GM23338 (cell line): ENCODE measurements around the gene SPATA4. TPM values are rescaled to one million over a fixed set of nuclear protein-coding genes. Genes with fewer than 3 reads are reported as not detected.

ENCODE experiments used
- ATAC-seq: fragments of 200-7000 bp; cut with Tn5 transposase; 3 replicates; pipeline ENCODE4 v1.9.1; 2020
- DNase-seq: peaks from one replicate; pipeline ENCODE4 v3.0.0-alpha.2; 2015; ENCODE audit warnings: low spot score
- H2AFZ ChIP-seq: fragments of 200-600 bp; sonication (generic); 2 replicates; pipeline ENCODE4 v1.8.0; 2016; ENCODE audit warnings: antibody characterized with exemption, mild to moderate bottlenecking, moderate library complexity
- H3F3A ChIP-seq: fragments of 200-600 bp; sonication (generic); replicated peaks from 2 replicates; pipeline ENCODE4 v1.8.0; 2017; ENCODE audit warnings: antibody characterized with exemption, mixed run types, low read depth
- H3K27ac ChIP-seq: fragments of 200-600 bp; sonication (generic); 2 replicates; pipeline ENCODE4 v1.6.1; 2016; ENCODE audit warnings: low read depth
- H3K27me3 ChIP-seq: fragments of 200-600 bp; sonication (generic); 2 replicates; pipeline ENCODE4 v1.8.0; 2016; ENCODE audit warnings: mild to moderate bottlenecking, mixed run types, moderate library complexity; ENCODE audit not compliant: insufficient read depth
- H3K36me3 ChIP-seq: fragments of 200-600 bp; sonication (generic); 2 replicates; pipeline ENCODE4 v1.8.0; 2016; ENCODE audit warnings: mild to moderate bottlenecking; ENCODE audit not compliant: insufficient read depth
- H3K4me1 ChIP-seq: fragments of 200-600 bp; sonication (generic); 2 replicates; pipeline ENCODE4 v1.8.0; 2016; ENCODE audit warnings: mild to moderate bottlenecking, moderate library complexity; ENCODE audit not compliant: insufficient read depth
- H3K4me2 ChIP-seq: fragments of 200-600 bp; sonication (generic); 2 replicates; pipeline ENCODE4 v1.7.1; 2017; ENCODE audit warnings: mixed run types
- H3K4me3 ChIP-seq: fragments of 200-600 bp; sonication (generic); 2 replicates; pipeline ENCODE4 v1.6.1; 2016; ENCODE audit warnings: mixed run types
- H3K79me2 ChIP-seq: fragments of 200-600 bp; sonication (generic); replicated peaks from 2 replicates; pipeline ENCODE4 v1.8.0; 2017; ENCODE audit warnings: mild to moderate bottlenecking; ENCODE audit not compliant: insufficient read depth
- H3K9me2 ChIP-seq: fragments of 200-600 bp; sonication (generic); 2 replicates; pipeline ENCODE4 v1.8.0; 2017; ENCODE audit not compliant: insufficient read depth
- H4K20me1 ChIP-seq: fragments of 200-600 bp; sonication (generic); replicated peaks from 2 replicates; pipeline ENCODE4 v1.8.0; 2017; ENCODE audit warnings: mild to moderate bottlenecking; ENCODE audit not compliant: insufficient read depth
- H3K27ac Mint-ChIP-seq: 2 replicates; pipeline ENCODE4 v1.8.0; 2020; ENCODE audit warnings: inconsistent platforms, mild to moderate bottlenecking, moderate library complexity, mixed read lengths
- H3K27me3 Mint-ChIP-seq: 3 replicates; pipeline ENCODE4 v1.8.0; 2022; ENCODE audit warnings: low read depth, mild to moderate bottlenecking, moderate library complexity, mixed read lengths, inconsistent platforms; ENCODE audit not compliant: insufficient read depth, poor library complexity
- H3K36me3 Mint-ChIP-seq: 3 replicates; pipeline ENCODE4 v1.8.0; 2021; ENCODE audit warnings: low read depth, mild to moderate bottlenecking, inconsistent platforms, moderate library complexity, mixed read lengths
- H3K4me1 Mint-ChIP-seq: 3 replicates; pipeline ENCODE4 v1.8.0; 2020; ENCODE audit warnings: mild to moderate bottlenecking, inconsistent platforms, mixed read lengths
- H3K4me3 Mint-ChIP-seq: 3 replicates; pipeline ENCODE4 v1.8.0; 2021; ENCODE audit warnings: moderate library complexity, mild to moderate bottlenecking, inconsistent platforms, mixed read lengths
- H3K9me3 Mint-ChIP-seq: 3 replicates; pipeline ENCODE4 v1.8.0; 2020; ENCODE audit warnings: moderate library complexity, mild to moderate bottlenecking, inconsistent platforms, mixed read lengths
- EZH2 ChIP-seq: fragments of 200-600 bp; sonication (generic); IDR thresholded peaks from one replicate; pipeline ENCODE4 v1.8.0; 2017; ENCODE audit warnings: antibody characterized with exemption, mild to moderate bottlenecking, low read depth; ENCODE audit not compliant: unreplicated experiment
- JUNB ChIP-seq: IDR thresholded peaks from one replicate; pipeline ENCODE4 v1.6.1; 2016; ENCODE audit warnings: antibody characterized with exemption; ENCODE audit not compliant: unreplicated experiment
- NANOG ChIP-seq: IDR thresholded peaks from 2 replicates; pipeline ENCODE4 v1.6.1; 2016; ENCODE audit warnings: antibody characterized with exemption, borderline replicate concordance
- POLR2AphosphoS5 ChIP-seq: IDR thresholded peaks from 2 replicates; pipeline ENCODE4 v1.6.1; 2016; ENCODE audit warnings: antibody characterized with exemption, low read depth
- ZNF331 ChIP-seq: fragments of 250-450 bp; sonication (Bioruptor Pico); IDR thresholded peaks from 2 replicates; pipeline ENCODE4 v1.5.0; 2020; ENCODE audit warnings: low read depth, mild to moderate bottlenecking, moderate library complexity
- polyA plus RNA-seq: library from polyadenylated mRNA; unstranded; fragments of >200 nt; fragmentation: Nextera tagmentation; extraction: Ambion mirVana; gene quantifications from 2 replicates; pipeline ENCODE4 v1.2.1, GENCODE V29; 2016
- total RNA-seq: library from RNA; depleted of rRNA; stranded (reverse); fragments of >200 nt; shearing (Covaris generic); gene quantifications from 2 replicates; pipeline ENCODE4 v1.2.3, GENCODE V29; 2014
- TF ChIP-seq, protein P1 (sequence below): IDR thresholded peaks from one replicate; pipeline ENCODE4 v1.6.1; 2018; ENCODE audit warnings: antibody characterized with exemption; ENCODE audit not compliant: unreplicated experiment
- TF ChIP-seq, protein P2 (sequence below): fragments of 250-450 bp; sonication (Bioruptor Pico); IDR thresholded peaks from 2 replicates; pipeline ENCODE4 v1.5.0; 2020; ENCODE audit warnings: mild to moderate bottlenecking, moderate library complexity

The SPATA4 gene
- total and polyA plus RNA-seq, 2 experiments from 2014 or later: not detected

DNA sequence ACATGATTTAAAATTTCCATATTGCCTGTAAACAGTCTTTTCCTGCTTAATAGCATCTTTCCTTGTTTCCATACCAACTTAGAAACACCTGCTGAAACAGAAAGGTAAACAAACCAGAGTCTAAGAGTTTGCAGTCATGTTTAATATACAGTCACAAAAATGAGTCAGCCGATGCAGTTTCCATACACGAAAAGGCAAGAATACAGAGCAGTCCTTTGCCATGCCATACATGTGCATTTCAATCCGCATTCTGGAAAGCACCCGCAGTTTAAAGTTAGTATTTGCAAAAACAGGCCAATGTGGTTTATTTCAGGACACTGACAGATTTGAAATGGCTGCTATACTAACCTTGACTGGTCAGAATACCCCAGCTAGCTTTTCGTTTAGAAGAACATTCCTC lies 41.6 kb upstream of the SPATA4 start:
- Histone ChIP-seq H3K9me2 (no peaks in the 10 kb centered on the region), H2AFZ (no peak overlapping the region), H3K79me2 (no peaks in the 10 kb centered on the region), H3K4me1 (0 out of 2 replicates have a peak, but pooled peaks cover 3% of the 10 kb centered on the region), H3K4me3 (no peak overlapping the region), H3K4me2 (no peak overlapping the region), H3F3A (no peaks in the 10 kb centered on the region), H4K20me1 (no peaks in the 10 kb centered on the region), H3K36me3 (no peaks in the 10 kb centered on the region), H3K27ac (no peak overlapping the region), H3K27me3 (no peaks in the 10 kb centered on the region)
- ATAC-seq (no peak), DNase-seq (no peak)
- Mint-ChIP-seq H3K4me3 (no peak overlapping the region), H3K27me3 (no peaks in the 10 kb centered on the region), H3K9me3 (no peaks in the 10 kb centered on the region), H3K36me3 (no peaks in the 10 kb centered on the region), H3K27ac (no peak overlapping the region), H3K4me1 (peaks cover 13% of the 10 kb centered on the region; the same call in 2 of the 3 replicates)
- TF ChIP-seq, protein P1, sequence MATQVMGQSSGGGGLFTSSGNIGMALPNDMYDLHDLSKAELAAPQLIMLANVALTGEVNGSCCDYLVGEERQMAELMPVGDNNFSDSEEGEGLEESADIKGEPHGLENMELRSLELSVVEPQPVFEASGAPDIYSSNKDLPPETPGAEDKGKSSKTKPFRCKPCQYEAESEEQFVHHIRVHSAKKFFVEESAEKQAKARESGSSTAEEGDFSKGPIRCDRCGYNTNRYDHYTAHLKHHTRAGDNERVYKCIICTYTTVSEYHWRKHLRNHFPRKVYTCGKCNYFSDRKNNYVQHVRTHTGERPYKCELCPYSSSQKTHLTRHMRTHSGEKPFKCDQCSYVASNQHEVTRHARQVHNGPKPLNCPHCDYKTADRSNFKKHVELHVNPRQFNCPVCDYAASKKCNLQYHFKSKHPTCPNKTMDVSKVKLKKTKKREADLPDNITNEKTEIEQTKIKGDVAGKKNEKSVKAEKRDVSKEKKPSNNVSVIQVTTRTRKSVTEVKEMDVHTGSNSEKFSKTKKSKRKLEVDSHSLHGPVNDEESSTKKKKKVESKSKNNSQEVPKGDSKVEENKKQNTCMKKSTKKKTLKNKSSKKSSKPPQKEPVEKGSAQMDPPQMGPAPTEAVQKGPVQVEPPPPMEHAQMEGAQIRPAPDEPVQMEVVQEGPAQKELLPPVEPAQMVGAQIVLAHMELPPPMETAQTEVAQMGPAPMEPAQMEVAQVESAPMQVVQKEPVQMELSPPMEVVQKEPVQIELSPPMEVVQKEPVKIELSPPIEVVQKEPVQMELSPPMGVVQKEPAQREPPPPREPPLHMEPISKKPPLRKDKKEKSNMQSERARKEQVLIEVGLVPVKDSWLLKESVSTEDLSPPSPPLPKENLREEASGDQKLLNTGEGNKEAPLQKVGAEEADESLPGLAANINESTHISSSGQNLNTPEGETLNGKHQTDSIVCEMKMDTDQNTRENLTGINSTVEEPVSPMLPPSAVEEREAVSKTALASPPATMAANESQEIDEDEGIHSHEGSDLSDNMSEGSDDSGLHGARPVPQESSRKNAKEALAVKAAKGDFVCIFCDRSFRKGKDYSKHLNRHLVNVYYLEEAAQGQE: no peak
- TF ChIP-seq, protein P2, sequence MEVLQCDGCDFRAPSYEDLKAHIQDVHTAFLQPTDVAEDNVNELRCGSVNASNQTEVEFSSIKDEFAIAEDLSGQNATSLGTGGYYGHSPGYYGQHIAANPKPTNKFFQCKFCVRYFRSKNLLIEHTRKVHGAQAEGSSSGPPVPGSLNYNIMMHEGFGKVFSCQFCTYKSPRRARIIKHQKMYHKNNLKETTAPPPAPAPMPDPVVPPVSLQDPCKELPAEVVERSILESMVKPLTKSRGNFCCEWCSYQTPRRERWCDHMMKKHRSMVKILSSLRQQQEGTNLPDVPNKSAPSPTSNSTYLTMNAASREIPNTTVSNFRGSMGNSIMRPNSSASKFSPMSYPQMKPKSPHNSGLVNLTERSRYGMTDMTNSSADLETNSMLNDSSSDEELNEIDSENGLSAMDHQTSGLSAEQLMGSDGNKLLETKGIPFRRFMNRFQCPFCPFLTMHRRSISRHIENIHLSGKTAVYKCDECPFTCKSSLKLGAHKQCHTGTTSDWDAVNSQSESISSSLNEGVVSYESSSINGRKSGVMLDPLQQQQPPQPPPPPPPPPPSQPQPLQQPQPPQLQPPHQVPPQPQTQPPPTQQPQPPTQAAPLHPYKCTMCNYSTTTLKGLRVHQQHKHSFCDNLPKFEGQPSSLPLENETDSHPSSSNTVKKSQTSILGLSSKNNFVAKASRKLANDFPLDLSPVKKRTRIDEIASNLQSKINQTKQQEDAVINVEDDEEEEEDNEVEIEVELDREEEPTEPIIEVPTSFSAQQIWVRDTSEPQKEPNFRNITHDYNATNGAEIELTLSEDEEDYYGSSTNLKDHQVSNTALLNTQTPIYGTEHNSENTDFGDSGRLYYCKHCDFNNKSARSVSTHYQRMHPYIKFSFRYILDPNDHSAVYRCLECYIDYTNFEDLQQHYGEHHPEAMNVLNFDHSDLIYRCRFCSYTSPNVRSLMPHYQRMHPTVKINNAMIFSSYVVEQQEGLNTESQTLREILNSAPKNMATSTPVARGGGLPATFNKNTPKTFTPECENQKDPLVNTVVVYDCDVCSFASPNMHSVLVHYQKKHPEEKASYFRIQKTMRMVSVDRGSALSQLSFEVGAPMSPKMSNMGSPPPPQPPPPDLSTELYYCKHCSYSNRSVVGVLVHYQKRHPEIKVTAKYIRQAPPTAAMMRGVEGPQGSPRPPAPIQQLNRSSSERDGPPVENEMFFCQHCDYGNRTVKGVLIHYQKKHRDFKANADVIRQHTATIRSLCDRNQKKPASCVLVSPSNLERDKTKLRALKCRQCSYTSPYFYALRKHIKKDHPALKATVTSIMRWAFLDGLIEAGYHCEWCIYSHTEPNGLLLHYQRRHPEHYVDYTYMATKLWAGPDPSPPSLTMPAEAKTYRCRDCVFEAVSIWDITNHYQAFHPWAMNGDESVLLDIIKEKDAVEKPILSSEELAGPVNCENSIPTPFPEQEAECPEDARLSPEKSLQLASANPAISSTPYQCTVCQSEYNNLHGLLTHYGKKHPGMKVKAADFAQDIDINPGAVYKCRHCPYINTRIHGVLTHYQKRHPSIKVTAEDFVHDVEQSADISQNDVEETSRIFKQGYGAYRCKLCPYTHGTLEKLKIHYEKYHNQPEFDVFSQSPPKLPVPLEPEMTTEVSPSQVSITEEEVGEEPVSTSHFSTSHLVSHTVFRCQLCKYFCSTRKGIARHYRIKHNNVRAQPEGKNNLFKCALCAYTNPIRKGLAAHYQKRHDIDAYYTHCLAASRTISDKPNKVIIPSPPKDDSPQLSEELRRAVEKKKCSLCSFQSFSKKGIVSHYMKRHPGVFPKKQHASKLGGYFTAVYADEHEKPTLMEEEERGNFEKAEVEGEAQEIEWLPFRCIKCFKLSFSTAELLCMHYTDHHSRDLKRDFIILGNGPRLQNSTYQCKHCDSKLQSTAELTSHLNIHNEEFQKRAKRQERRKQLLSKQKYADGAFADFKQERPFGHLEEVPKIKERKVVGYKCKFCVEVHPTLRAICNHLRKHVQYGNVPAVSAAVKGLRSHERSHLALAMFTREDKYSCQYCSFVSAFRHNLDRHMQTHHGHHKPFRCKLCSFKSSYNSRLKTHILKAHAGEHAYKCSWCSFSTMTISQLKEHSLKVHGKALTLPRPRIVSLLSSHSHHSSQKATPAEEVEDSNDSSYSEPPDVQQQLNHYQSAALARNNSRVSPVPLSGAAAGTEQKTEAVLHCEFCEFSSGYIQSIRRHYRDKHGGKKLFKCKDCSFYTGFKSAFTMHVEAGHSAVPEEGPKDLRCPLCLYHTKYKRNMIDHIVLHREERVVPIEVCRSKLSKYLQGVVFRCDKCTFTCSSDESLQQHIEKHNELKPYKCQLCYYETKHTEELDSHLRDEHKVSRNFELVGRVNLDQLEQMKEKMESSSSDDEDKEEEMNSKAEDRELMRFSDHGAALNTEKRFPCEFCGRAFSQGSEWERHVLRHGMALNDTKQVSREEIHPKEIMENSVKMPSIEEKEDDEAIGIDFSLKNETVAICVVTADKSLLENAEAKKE (CRISPR knock-in tag): no peak
- TF ChIP-seq NANOG (no peak), POLR2AphosphoS5 (no peak), EZH2 (no peak), JUNB (no peak), ZNF331 (CRISPR knock-in tag) (no peak)
